HepG2 (cell line): Measurements from ENCODE around the gene PLET1. TPM values are rescaled to one million over a fixed set of nuclear protein-coding genes. Genes with fewer than 3 reads are reported as not detected.

Source experiments
- ATAC-seq: fragments of 200-7000 bp; cut with Tn5 transposase; 3 replicates; pipeline ENCODE4 v1.9.1; 2020; ENCODE audit warnings: mild to moderate bottlenecking, moderate library complexity
- BruUV-seq: library from RNA; stranded (reverse); fragments of 400-500 nt; replicated peaks from 2 replicates; lab custom pipeline; 2021; lab: Mats Ljungman, UMichigan
- CTCF ChIA-PET: fragments of 300-600 bp; formaldehyde crosslinking; extraction: SDS; loops from one replicate; lab custom pipeline; 2021; ENCODE audit warnings: low total read pairs, inconsistent platforms, low intra/inter-chr PET ratio; lab: Yijun Ruan, JAX
- POLR2A ChIA-PET: fragments of 350-600 bp; sonication (Branson Sonifier 250); formaldehyde crosslinking; loops from one replicate; lab custom pipeline; 2020; ENCODE audit warnings: antibody characterized with exemption, inconsistent platforms; lab: Yijun Ruan, JAX
- DNase-seq: peaks from one replicate; pipeline ENCODE4 v3.0.0-alpha.2; 2015; ENCODE audit warnings: low spot score
- FAIRE-seq: peaks from 3 replicates; lab custom pipeline; 2011; peaks lifted over from hg19 to GRCh38; lab: Jason Lieb, UNC
- H2AFZ ChIP-seq: one replicate; pipeline ENCODE4 v1.6.1; 2011; ENCODE audit warnings: low read length, inconsistent platforms
- H3K27ac ChIP-seq: fragments of 300-600 bp; 3 replicates; pipeline ENCODE4 v1.8.0; 2011; ENCODE audit warnings: mixed run types, mild to moderate bottlenecking, mixed read lengths, low read length, inconsistent platforms; ENCODE audit not compliant: insufficient read depth; ENCODE audit errors: extremely low read length
- H3K27me3 ChIP-seq, 2 experiments: fragments of 200-600 bp in 1 of 2; 2 replicates in 1 of 2; 3 replicates in 1 of 2; pipeline versions ENCODE4 v1.6.0 to v1.8.0; 2011; ENCODE audit warnings: low read length in 2 of 2, mild to moderate bottlenecking in 2 of 2, moderate library complexity in 2 of 2, inconsistent platforms in 1 of 2; ENCODE audit not compliant: insufficient read depth in 2 of 2, control insufficient read depth in 1 of 2
- H3K36me3 ChIP-seq, 2 experiments: fragments of 200-600 bp in 1 of 2; replicated peaks in 1 of 2; 2 replicates in 1 of 2; 3 replicates in 1 of 2; pipeline versions ENCODE4 v1.5.1 to v1.8.0; 2011; ENCODE audit warnings: low read length in 2 of 2, inconsistent platforms in 1 of 2; ENCODE audit not compliant: insufficient read depth in 2 of 2, control insufficient read depth in 1 of 2
- H3K4me1 ChIP-seq: 2 replicates; pipeline ENCODE4 v1.5.1; 2012; ENCODE audit warnings: low read length, inconsistent platforms; ENCODE audit not compliant: insufficient read depth
- H3K4me2 ChIP-seq: 2 replicates; pipeline ENCODE4 v1.6.0; 2011; ENCODE audit warnings: low read depth, low read length, inconsistent platforms
- H3K4me3 ChIP-seq, 3 experiments: fragments of 200-600 bp in 1 of 3; sonication (generic), shearing (Covaris generic) in 1 of 3; replicated peaks in 1 of 3; 2 replicates each; pipeline ENCODE4 v1.5.1; 2011 to 2016; ENCODE audit warnings: low read length in 3 of 3, inconsistent platforms in 2 of 3, low read depth in 2 of 3, mild to moderate bottlenecking in 2 of 3, control low read depth in 1 of 3, mixed read lengths in 1 of 3; ENCODE audit not compliant: insufficient read depth in 1 of 3
- H3K79me2 ChIP-seq: one replicate; pipeline ENCODE4 v1.6.1; 2011; ENCODE audit warnings: low read length, inconsistent platforms; ENCODE audit not compliant: insufficient read depth
- H3K9ac ChIP-seq: 2 replicates; pipeline ENCODE4 v1.6.0; 2011; ENCODE audit warnings: mild to moderate bottlenecking, low read depth, low read length, inconsistent platforms; ENCODE audit not compliant: insufficient read depth
- H3K9me3 ChIP-seq: 2 replicates; pipeline ENCODE4 v1.5.1; 2012; ENCODE audit warnings: mild to moderate bottlenecking, low read length
- H4K20me1 ChIP-seq: 2 replicates; pipeline ENCODE4 v1.6.0; 2011; ENCODE audit warnings: inconsistent platforms, mild to moderate bottlenecking, low read length, moderate library complexity; ENCODE audit not compliant: insufficient read depth
- HOXA5 ChIP-seq: sonication (generic); formaldehyde crosslinking; IDR thresholded peaks from 2 replicates; pipeline ENCODE4 v1.4.0; 2020; ENCODE audit warnings: missing genetic modification reagents
- RXRB ChIP-seq: IDR thresholded peaks from 2 replicates; pipeline ENCODE4 v1.6.1; 2016; ENCODE audit warnings: borderline replicate concordance, missing genetic modification reagents, missing compliant biosample characterization
- ZFP41 ChIP-seq: sonication (generic); formaldehyde crosslinking; IDR thresholded peaks from 2 replicates; pipeline ENCODE4 v1.4.0; 2020; ENCODE audit warnings: mild to moderate bottlenecking, missing genetic modification reagents, borderline replicate concordance
- ZNF460 ChIP-seq: sonication (generic); formaldehyde crosslinking; IDR thresholded peaks from 2 replicates; pipeline ENCODE4 v1.5.1; 2020; ENCODE audit warnings: missing genetic modification reagents, mild to moderate bottlenecking, borderline replicate concordance
- WGBS: methylation state at CpG from one replicate; pipeline ENCODE4 v1.1.6; 2017; ENCODE audit warnings: low lambda C conversion rate; 5-methylcytosine and 5-hydroxymethylcytosine counted together
- in situ Hi-C: cut with HindIII; loops from 2 replicates; pipeline ENCODE4 v1.10.0; 2017; ENCODE audit warnings: low pct_unique_long_range_greater_than_20kb; ENCODE audit not compliant: extremely low pct_ligation_motif_present
- intact Hi-C: fragments of 100-400 bp; cut with micrococcal nuclease; formaldehyde crosslinking; loops from one replicate; pipeline ENCODE4 v1.10.0; 2022; ENCODE audit not compliant: unreplicated experiment
- polyA plus RNA-seq, 8 experiments: library from polyadenylated mRNA; depleted of rRNA in 3 of 8; stranded (reverse) in 7 of 8; unstranded in 1 of 8; fragments of >200 nt; fragmentation: Illumina TruSeq in 4 of 8; extraction: Trizol in 4 of 8; gene quantifications; 2 replicates each; pipeline versions ENCODE4 v1.2.1 to v1.2.3, GENCODE V29; 2011 to 2016; ENCODE audit warnings: low read depth in 4 of 8, missing spikeins in 1 of 8, mixed read lengths in 1 of 8; ENCODE audit not compliant: insufficient read depth in 1 of 8
- total RNA-seq, 5 experiments: library from RNA; depleted of rRNA; stranded (reverse); fragments of >200 nt; fragmentation: Illumina TruSeq; extraction: Trizol; gene quantifications; 2 replicates each; pipeline ENCODE4 v1.2.3, GENCODE V29; 2016; ENCODE audit warnings: low read depth in 1 of 5
- TF ChIP-seq, protein P1 (sequence below): sonication (generic); formaldehyde crosslinking; IDR thresholded peaks from one replicate; pipeline ENCODE4 v1.5.1; 2020; ENCODE audit warnings: mild to moderate bottlenecking, missing genetic modification reagents; ENCODE audit errors: not compliant biosample characterization
- TF ChIP-seq, protein P2 (sequence below): IDR thresholded peaks from 2 replicates; pipeline ENCODE4 v1.6.1; 2016; ENCODE audit warnings: mild to moderate bottlenecking
- TF ChIP-seq, protein P3 (sequence below): sonication (generic); formaldehyde crosslinking; IDR thresholded peaks from 2 replicates; pipeline ENCODE4 v1.8.0; 2022; ENCODE audit warnings: missing genetic modification reagents, mild to moderate bottlenecking, moderate library complexity, borderline replicate concordance
- TF ChIP-seq, protein P4 (sequence below): sonication (generic); formaldehyde crosslinking; IDR thresholded peaks from 2 replicates; pipeline ENCODE4 v1.5.0; 2020; ENCODE audit warnings: missing genetic modification reagents, mild to moderate bottlenecking, borderline replicate concordance

PLET1 gene
- total and polyA plus RNA-seq, 2 of the 13 experiments (the other 11 are each of a cell fraction or from before 2014, with no cell fraction given) = not detected

DNA sequence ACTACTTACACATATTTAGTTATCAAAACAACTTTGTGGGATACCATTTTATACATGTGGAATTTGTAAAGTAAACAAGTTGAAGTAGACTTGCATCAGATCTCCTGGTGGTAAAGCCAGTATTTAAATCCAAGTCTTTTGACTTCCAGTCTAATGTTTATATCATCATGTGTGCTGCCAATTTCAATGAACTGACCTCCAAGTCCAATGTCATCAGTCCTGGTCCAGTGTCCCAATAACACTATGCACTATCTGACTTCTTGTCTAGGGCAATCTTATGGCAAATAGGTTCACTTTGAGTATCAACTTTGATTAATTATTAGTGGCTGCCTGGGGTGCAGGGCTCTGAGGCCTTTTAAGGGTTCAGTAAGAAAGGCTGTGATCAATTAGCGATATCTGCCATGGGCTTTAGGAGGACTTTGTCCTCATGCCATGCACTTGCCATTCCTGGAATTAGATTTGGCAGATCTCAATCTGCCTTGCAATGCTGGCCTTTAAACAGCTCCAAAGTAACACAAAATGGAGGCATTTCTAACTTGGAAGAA, 44.0 kb downstream of the PLET1 start (continued):
- no peak for TF ChIP-seq ZFP41 (CRISPR knock-in tag)

DNA sequence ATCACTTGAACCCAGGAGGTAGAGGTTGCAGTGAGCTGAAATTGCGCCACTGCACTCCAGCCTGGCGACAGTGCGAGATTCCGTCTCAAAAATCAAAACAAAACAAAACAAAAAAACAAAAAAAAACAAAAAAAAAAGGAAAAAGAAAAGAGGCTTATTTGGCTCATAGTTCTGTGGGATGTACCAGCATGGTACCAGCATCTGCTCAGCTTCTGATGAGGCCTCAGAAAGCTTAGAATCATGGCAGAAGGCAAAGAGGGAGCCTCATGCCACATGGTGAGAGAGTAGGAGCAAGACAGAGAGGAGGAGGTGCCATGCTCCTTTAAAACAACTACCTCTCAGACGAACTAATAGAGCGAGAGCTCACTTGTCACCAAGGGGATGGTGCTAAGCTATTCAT, 45.0 kb downstream of the PLET1 start:
- WGBS = 83% methylated on average over 6 of the region's 6 CpGs
- H3K4me3 ChIP-seq = no peak overlapping the region
- no peak for ATAC-seq
- no peak overlapping the region for H3K27ac ChIP-seq
- no peak overlapping the region for H2AFZ ChIP-seq
- no peaks in the 10 kb centered on the region for H3K79me2 ChIP-seq
- intact Hi-C loops = loop anchor here (10.0 kb wide), 1 partner anchor 1069 kb away; no protein-coding TSS in a partner anchor
- no peak overlapping the region for H3K4me2 ChIP-seq
- no peaks in the 10 kb centered on the region for H3K27me3 ChIP-seq
- FAIRE-seq = no peak
- H3K4me1 ChIP-seq = peaks cover 20% of the 10 kb centered on the region
- ChIA-PET POLR2A (no interaction called here), CTCF (no interaction called here)
- no TSS peak for BruUV-seq
- H4K20me1 ChIP-seq = no peaks in the 10 kb centered on the region
- no peaks in the 10 kb centered on the region for H3K36me3 ChIP-seq
- H3K9ac ChIP-seq = no peak overlapping the region
- H3K9me3 ChIP-seq = no peaks in the 10 kb centered on the region
- in situ Hi-C loops = loop anchor here (10.0 kb wide), 1 partner anchor 339 kb away; no protein-coding TSS in a partner anchor
- DNase-seq = no peak
- TF ChIP-seq RXRB = no peak
- TF ChIP-seq, protein P1, sequence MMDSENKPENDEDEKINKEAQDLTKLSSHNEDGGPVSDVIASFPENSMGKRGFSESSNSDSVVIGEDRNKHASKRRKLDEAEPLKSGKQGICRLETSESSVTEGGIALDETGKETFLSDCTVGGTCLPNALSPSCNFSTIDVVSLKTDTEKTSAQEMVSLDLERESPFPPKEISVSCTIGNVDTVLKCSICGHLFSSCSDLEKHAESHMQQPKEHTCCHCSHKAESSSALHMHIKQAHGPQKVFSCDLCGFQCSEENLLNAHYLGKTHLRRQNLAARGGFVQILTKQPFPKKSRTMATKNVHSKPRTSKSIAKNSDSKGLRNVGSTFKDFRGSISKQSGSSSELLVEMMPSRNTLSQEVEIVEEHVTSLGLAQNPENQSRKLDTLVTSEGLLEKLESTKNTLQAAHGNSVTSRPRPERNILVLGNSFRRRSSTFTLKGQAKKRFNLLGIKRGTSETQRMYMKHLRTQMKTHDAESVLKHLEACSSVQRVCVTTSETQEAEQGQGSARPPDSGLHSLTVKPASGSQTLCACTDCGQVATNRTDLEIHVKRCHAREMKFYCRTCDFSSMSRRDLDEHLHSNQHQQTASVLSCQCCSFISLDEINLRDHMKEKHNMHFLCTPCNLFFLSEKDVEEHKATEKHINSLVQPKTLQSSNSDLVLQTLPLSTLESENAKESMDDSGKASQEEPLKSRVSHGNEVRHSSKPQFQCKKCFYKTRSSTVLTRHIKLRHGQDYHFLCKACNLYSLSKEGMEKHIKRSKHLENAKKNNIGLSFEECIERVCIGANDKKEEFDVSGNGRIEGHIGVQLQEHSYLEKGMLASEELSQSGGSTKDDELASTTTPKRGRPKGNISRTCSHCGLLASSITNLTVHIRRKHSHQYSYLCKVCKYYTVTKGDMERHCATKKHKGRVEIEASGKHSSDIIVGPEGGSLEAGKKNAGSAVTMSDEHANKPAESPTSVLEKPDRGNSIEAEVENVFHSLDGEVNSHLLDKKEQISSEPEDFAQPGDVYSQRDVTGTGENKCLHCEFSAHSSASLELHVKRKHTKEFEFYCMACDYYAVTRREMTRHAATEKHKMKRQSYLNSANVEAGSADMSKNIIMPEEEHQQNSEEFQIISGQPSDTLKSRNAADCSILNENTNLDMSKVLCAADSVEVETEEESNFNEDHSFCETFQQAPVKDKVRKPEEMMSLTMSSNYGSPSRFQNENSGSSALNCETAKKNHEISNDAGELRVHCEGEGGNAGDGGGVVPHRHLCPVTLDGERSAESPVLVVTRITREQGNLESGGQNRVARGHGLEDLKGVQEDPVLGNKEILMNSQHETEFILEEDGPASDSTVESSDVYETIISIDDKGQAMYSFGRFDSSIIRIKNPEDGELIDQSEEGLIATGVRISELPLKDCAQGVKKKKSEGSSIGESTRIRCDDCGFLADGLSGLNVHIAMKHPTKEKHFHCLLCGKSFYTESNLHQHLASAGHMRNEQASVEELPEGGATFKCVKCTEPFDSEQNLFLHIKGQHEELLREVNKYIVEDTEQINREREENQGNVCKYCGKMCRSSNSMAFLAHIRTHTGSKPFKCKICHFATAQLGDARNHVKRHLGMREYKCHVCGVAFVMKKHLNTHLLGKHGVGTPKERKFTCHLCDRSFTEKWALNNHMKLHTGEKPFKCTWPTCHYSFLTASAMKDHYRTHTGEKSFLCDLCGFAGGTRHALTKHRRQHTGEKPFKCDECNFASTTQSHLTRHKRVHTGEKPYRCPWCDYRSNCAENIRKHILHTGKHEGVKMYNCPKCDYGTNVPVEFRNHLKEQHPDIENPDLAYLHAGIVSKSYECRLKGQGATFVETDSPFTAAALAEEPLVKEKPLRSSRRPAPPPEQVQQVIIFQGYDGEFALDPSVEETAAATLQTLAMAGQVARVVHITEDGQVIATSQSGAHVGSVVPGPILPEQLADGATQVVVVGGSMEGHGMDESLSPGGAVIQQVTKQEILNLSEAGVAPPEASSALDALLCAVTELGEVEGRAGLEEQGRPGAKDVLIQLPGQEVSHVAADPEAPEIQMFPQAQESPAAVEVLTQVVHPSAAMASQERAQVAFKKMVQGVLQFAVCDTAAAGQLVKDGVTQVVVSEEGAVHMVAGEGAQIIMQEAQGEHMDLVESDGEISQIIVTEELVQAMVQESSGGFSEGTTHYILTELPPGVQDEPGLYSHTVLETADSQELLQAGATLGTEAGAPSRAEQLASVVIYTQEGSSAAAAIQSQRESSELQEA (CRISPR knock-in tag) = no peak
- TF ChIP-seq, protein P2, sequence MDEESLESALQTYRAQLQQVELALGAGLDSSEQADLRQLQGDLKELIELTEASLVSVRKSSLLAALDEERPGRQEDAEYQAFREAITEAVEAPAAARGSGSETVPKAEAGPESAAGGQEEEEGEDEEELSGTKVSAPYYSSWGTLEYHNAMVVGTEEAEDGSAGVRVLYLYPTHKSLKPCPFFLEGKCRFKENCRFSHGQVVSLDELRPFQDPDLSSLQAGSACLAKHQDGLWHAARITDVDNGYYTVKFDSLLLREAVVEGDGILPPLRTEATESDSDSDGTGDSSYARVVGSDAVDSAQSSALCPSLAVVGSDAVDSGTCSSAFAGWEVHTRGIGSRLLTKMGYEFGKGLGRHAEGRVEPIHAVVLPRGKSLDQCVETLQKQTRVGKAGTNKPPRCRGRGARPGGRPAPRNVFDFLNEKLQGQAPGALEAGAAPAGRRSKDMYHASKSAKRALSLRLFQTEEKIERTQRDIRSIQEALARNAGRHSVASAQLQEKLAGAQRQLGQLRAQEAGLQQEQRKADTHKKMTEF = no peak
- TF ChIP-seq, protein P3, sequence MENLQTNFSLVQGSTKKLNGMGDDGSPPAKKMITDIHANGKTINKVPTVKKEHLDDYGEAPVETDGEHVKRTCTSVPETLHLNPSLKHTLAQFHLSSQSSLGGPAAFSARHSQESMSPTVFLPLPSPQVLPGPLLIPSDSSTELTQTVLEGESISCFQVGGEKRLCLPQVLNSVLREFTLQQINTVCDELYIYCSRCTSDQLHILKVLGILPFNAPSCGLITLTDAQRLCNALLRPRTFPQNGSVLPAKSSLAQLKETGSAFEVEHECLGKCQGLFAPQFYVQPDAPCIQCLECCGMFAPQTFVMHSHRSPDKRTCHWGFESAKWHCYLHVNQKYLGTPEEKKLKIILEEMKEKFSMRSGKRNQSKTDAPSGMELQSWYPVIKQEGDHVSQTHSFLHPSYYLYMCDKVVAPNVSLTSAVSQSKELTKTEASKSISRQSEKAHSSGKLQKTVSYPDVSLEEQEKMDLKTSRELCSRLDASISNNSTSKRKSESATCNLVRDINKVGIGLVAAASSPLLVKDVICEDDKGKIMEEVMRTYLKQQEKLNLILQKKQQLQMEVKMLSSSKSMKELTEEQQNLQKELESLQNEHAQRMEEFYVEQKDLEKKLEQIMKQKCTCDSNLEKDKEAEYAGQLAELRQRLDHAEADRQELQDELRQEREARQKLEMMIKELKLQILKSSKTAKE (CRISPR knock-in tag) = no peak
- TF ChIP-seq ZNF460 (CRISPR knock-in tag) = no peak
- TF ChIP-seq, protein P4, sequence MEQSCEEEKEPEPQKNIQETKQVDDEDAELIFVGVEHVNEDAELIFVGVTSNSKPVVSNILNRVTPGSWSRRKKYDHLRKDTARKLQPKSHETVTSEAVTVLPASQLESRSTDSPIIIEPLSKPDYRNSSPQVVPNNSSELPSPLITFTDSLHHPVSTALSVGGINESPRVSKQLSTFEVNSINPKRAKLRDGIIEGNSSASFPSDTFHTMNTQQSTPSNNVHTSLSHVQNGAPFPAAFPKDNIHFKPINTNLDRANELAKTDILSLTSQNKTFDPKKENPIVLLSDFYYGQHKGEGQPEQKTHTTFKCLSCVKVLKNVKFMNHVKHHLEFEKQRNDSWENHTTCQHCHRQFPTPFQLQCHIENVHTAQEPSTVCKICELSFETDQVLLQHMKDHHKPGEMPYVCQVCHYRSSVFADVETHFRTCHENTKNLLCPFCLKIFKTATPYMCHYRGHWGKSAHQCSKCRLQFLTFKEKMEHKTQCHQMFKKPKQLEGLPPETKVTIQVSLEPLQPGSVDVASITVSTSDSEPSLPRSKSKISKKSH = no peak
- no peak for TF ChIP-seq HOXA5 (CRISPR knock-in tag)
